ENCODE results near the gene CTTNBP2NL. TPM values are rescaled to one million over a fixed set of nuclear protein-coding genes. Genes with fewer than 3 reads are reported as not detected.

Gene CTTNBP2NL
- total and polyA plus RNA-seq, 9 donors: 8.1 to 35.7 (median 28.3) TPM

GRCh38 chr1:112508278-112509004 lies 112.4 kb downstream of the CTTNBP2NL start, which contains the start of gene WNT2B:
TSS of gene WNT2B (plus strand) at chr1:112508965. CDS start at chr1:112509263, 298 bp downstream.
- Histone ChIP-seq H3K4me1 (ENCODE audit: insufficient read depth) (peaks cover 34% of the 10 kb centered on the region), H3K27ac (peak within 1 kb of the TSS; percentile 46 to 79), H3K27me3 (no peaks in the 10 kb centered on the region), H3K4me3 (peak within 1 kb of the TSS; percentile 51), H3K36me3 (no peaks in the 10 kb centered on the region), H3K9me3 (no peaks in the 10 kb centered on the region)
- DNase-seq: peak; percentile 47 to 71 (median 63)
- WGBS, 3 donors: 0 to 1% (median 1%) methylated on average over 63 to 69 of the region's 69 CpGs
- intact Hi-C loops (cut with DNase I): loop anchor here in 3 of 4 donors (5.0 to 10.0 kb wide), 3 partner anchors 106 to 196 kb away; partner anchors contain the start of genes CAPZA1 (in 3 of the 3), ST7L (in 3 of the 3) and RHOC (in 1 of the 3)
- no peak for TF ChIP-seq EP300 (IDR thresholded peaks at IDR 0.05)
- TF ChIP-seq, protein P1, sequence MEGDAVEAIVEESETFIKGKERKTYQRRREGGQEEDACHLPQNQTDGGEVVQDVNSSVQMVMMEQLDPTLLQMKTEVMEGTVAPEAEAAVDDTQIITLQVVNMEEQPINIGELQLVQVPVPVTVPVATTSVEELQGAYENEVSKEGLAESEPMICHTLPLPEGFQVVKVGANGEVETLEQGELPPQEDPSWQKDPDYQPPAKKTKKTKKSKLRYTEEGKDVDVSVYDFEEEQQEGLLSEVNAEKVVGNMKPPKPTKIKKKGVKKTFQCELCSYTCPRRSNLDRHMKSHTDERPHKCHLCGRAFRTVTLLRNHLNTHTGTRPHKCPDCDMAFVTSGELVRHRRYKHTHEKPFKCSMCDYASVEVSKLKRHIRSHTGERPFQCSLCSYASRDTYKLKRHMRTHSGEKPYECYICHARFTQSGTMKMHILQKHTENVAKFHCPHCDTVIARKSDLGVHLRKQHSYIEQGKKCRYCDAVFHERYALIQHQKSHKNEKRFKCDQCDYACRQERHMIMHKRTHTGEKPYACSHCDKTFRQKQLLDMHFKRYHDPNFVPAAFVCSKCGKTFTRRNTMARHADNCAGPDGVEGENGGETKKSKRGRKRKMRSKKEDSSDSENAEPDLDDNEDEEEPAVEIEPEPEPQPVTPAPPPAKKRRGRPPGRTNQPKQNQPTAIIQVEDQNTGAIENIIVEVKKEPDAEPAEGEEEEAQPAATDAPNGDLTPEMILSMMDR (IDR thresholded peaks at IDR 0.05): peak in 1 of 3 donors; percentile 19
- no peak for TF ChIP-seq POLR2A (IDR thresholded peaks at IDR 0.05)

GRCh38 chr1:112509005-112509659 lies 113.1 kb downstream of the CTTNBP2NL start:
- intact Hi-C loops (cut with DNase I): loop anchor here in 3 of 4 donors (5.0 to 10.0 kb wide), 3 partner anchors 106 to 196 kb away; partner anchors contain the start of genes CAPZA1 (in 3 of the 3), ST7L (in 3 of the 3) and RHOC (in 1 of the 3)
- Histone ChIP-seq H3K4me1 (ENCODE audit: insufficient read depth) (peaks cover 29% of the 10 kb centered on the region), H3K27me3 (no peaks in the 10 kb centered on the region), H3K36me3 (no peaks in the 10 kb centered on the region), H3K9me3 (no peaks in the 10 kb centered on the region), H3K27ac (peak overlapping the region; percentile 46 to 79), H3K4me3 (peak overlapping the region; percentile 51)
- peak; percentile 58 to 72 (median 63) for DNase-seq
- WGBS, 3 donors: 16 to 21% (median 19%) methylated on average over 47 to 66 of the region's 66 CpGs
- TF ChIP-seq, protein P1 (IDR thresholded peaks at IDR 0.05): no peak
- TF ChIP-seq EP300 (IDR thresholded peaks at IDR 0.05): no peak
- no peak for TF ChIP-seq POLR2A (IDR thresholded peaks at IDR 0.05)

DNA sequence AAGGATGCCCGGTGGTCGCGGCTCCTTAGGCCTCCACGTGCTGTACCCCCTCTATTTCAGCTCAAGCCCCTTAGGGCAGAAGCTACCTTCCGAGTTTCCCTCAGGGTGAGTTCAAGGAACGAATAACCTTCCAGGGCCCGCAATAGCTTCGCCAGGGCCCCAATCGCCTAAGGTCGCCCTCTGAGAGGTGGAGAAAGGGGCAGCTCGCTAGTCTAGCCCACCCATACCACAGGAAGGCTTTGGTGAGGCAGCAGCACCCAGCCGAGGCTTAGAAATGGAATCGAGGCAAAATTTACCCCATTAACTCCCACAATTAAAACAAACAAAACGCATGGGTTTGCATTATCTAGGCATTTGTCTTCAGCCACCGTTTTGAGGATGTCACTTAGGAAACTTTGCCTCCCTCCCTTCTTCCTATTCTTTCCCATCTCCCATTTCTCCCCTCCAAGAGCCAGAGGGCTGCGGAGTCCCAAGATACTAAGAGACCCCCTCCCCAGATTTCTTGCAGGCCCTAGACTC lies 113.7 kb downstream of the CTTNBP2NL start:
- 66 to 73% (median 72%) methylated on average over 16 of the region's 16 CpGs for WGBS, 3 donors
- H3K9me3 ChIP-seq: no peaks in the 10 kb centered on the region
- no peak for DNase-seq
- peak overlapping the region; percentile 51 for H3K4me3 ChIP-seq
- H3K27ac ChIP-seq: peak overlapping the region; percentile 46 to 79
- intact Hi-C loops (cut with DNase I): loop anchor here in 3 of 4 donors (5.0 to 10.0 kb wide), 3 partner anchors 105 to 195 kb away; partner anchors contain the start of genes CAPZA1 (in 3 of the 3), ST7L (in 3 of the 3) and RHOC (in 1 of the 3)
- H3K27me3 ChIP-seq: no peaks in the 10 kb centered on the region
- TF ChIP-seq POLR2A (IDR thresholded peaks at IDR 0.05) (no peak), EP300 (IDR thresholded peaks at IDR 0.05) (no peak)
- TF ChIP-seq, protein P1 (IDR thresholded peaks at IDR 0.05): no peak
- H3K4me1 ChIP-seq (ENCODE audit: insufficient read depth): peaks cover 25% of the 10 kb centered on the region
- no peaks in the 10 kb centered on the region for H3K36me3 ChIP-seq

GRCh38 chr1:112510340-112510739 lies 114.3 kb downstream of the CTTNBP2NL start:
- peak overlapping the region; percentile 46 to 79 for H3K27ac ChIP-seq
- 69 to 75% (median 72%) methylated on average over 7 of the region's 7 CpGs for WGBS, 3 donors
- H3K4me1 ChIP-seq (ENCODE audit: insufficient read depth): peaks cover 20% of the 10 kb centered on the region
- H3K4me3 ChIP-seq: no peak overlapping the region
- TF ChIP-seq, protein P1 (IDR thresholded peaks at IDR 0.05): no peak
- TF ChIP-seq POLR2A (IDR thresholded peaks at IDR 0.05) (no peak), EP300 (IDR thresholded peaks at IDR 0.05) (no peak)
- H3K27me3 ChIP-seq: no peaks in the 10 kb centered on the region
- no peaks in the 10 kb centered on the region for H3K36me3 ChIP-seq
- DNase-seq: no peak
- no peaks in the 10 kb centered on the region for H3K9me3 ChIP-seq
- intact Hi-C loops (cut with DNase I): no loop called here

Data from ovary (tissue), 9 donors.